Stimulated activated CD4-positive, alpha-beta T cell treated with anti-CD3 and anti-CD28 coated beads, Interleukin-15, amount 100 ng/mL, for 24 hours (primary cell): ENCODE results near the gene UMPS.
"Not testable (repeated sequence)": the region's sequence is repeated elsewhere in the genome, so short reads cannot be mapped to it uniquely, and the experiment has no call there.

Experiments
- DNase-seq: peaks from one replicate; pipeline ENCODE4 v3.0.0-alpha.2; 2020

The UMPS gene

DNA sequence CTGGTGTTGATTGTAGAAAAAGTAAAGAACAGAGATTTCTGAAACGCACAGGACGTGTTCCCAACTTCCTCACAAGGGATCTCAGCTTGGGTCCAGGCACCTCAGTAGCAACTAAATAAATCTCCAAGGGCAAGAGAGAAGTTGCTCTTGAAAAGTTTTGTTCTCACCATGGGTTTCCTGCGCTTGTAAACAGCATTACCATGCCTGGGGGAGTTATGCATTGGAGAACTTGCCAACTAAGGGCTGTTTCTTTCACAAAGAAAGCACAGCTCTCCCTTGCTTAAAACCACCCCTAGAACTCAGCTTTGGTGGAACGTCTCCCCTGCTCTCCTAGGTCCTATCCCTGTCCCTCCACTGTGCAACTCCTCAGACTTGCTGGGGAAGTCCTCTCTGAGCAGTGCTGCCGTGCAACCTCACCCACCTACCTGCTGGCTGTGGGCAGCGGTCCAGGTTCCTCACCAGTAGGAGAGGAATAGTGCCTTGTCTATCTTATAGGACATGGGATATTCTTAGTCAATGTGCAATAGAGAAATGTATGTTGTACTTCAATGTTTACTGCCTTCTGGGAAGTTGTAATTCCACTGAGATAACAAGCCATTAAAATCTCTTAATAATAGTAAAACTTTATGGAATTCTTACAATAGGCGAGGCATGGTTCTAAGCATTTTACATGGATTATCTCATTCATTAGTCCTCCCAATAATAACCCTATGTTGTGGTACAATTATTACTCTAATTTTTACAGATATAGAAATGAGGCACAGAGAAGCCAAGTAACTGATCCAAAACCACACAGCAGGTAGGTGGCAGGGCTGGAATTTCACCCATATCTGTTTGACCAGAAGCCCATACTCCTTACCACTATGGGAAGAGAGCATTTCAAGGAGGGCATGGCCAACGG, 51.5 kb downstream of the UMPS start:
- no peak for DNase-seq

DNA sequence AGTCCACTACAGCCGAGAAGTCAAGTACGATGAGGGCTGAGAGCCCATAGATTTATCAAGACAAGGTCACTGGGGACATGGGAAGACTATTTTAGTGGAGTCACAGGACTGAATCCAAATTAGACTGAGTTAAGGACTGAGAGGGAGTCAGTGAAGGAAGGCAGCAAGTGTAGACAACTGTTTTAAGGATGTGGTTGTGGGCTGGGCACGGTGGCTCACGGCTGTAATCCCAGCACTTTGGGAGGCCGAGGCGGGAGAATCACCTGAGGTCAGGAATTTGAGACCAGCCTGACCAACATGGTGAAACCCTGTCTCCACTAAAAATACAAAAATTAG, 52.1 kb downstream of the UMPS start:
- DNase-seq, result not testable (repeated sequence)

DNA sequence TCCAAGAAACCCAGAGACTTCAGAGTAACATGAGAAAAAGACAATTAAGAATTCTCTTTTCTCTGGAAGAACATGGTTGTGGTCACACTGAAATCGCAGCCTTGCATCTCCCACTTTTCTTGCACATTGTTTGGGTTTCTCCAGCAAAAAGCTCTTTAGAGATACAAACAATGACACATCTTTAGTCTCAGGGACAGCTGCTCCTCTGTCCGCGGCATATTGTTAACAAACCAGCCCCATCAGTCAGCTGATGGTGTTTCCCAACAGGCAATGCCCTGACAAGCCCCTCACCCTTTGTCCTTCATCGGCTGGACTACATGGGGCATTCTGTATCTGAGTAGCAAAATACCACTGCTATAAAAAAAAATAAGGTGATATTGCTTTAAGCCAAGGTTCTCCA, 53.4 kb downstream of the UMPS start:
- no peak for DNase-seq

DNA sequence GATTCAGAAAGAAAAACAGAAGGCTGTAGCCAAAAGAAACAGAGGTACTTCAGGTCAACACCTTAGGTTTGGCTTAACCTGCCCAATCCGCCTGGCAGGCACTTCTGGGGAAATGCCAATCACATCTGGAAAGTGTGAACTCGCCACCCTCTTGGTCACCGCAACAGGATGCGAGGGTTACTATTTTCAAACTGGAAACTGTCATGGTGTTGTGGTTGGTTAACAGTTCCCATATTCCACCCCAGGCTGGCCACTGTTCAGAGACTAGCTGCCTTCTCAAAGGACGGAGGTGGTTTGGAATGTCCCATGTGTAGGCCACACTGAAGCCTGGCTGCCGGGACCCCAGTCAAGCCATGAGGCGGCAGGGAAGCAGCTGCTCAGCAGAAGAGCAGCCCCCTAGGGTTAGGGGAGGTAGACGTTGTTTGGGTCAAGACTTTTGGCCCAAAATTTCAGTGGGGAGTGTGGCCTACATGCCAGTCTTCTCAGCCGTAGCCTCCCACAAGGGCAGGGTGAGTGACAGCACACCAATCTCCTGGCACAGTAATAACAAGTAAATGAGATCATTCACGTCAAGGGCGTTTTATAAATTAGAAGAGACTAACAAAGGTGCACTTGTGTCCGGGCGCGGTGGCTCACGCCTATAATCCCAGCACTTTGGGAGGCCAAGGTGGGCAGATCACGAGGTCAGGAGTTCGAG, 54.6 kb downstream of the UMPS start:
- no peak for DNase-seq

GRCh38 chr3:124785973-124786372, 55.7 kb downstream of the UMPS start:
- DNase-seq, result no peak

- DNase-seq, result no peak
Measured at GRCh38 chr3:124786511-124787241, 56.4 kb downstream of the UMPS start.

- no peak for DNase-seq
Measured at GRCh38 chr3:124787476-124788195, 57.4 kb downstream of the UMPS start.

GRCh38 chr3:124788254-124788745, 58.0 kb downstream of the UMPS start:
- no peak for DNase-seq

DNA sequence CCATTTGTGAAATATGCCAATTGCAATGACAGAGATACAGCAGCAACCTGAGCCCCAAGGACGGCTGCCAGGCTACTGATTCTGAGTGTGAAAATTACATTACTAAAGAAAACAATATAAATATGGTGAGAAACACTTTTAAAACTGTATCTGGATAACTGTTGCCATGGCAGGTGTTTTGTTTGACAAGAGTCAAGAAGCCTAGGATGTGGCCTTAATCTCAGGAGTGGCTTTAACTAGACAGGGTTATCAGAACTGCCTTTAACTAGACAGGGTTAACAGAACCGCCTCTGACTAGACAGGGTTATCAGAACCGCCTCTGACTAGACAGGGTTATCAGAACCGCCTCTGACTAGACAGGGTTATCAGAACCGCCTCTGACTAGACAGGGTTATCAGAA, 58.9 kb downstream of the UMPS start:
- DNase-seq, result not testable (repeated sequence)

GRCh38 chr3:124791142-124791541, 60.9 kb downstream of the UMPS start:
- DNase-seq, result no peak

DNA sequence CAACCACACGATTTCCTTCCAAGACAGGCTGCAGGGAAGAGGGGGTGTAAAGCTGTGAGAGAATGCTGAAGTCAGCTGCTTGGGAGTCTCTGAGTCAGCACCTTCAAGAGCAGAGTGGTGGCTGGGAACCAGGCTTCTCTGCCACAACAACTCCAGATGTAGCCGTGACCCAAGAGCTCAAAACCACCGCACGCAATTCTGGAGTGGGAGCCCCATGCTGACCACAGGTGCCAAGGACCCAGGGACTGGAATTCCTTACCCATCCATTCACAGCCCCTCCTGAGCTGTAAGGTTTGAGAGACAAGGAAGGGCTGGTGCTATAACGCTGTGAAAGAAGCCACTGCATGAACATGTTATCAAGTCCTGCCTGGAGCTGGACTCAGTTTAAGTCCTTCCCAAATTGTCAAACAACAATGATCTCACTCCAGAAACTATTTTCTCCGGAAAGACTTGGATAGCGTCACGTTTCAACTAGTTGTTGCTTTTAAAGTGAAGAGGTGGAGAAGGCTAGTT, 61.4 kb downstream of the UMPS start:
- DNase-seq, result no peak

DNA sequence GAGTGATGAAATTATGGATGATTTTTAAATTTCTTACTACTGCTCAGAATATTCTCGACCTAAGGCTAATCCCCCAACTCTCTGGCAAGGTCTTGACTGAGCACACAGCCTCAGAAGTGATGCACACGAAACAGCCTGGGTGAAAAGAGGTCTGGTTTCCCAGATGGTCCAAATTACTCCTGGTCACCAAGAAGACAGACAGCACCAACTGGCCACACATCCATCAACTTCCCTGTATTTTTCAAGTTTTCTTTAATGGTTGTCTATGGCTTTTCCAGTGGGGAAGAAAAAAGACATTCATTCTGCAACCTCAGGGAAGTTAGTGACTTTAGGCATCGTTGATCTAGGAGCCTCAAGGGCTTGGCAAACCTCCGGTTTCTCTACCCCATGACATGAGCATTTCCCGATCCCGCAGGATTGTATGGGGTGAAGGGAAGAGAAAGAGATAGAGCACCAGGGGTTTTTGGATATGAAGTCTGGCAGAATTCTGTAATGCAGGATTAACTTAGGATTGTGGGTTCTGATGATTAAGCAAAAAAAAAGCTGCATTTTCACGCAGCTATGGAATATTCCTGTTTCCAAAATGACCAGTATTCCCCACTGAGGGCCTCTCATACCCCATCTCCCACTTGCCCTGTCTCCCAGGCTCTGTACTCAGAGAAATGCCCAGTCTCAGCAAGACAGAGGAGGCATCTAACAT, 62.2 kb downstream of the UMPS start:
- DNase-seq, result no peak

DNA sequence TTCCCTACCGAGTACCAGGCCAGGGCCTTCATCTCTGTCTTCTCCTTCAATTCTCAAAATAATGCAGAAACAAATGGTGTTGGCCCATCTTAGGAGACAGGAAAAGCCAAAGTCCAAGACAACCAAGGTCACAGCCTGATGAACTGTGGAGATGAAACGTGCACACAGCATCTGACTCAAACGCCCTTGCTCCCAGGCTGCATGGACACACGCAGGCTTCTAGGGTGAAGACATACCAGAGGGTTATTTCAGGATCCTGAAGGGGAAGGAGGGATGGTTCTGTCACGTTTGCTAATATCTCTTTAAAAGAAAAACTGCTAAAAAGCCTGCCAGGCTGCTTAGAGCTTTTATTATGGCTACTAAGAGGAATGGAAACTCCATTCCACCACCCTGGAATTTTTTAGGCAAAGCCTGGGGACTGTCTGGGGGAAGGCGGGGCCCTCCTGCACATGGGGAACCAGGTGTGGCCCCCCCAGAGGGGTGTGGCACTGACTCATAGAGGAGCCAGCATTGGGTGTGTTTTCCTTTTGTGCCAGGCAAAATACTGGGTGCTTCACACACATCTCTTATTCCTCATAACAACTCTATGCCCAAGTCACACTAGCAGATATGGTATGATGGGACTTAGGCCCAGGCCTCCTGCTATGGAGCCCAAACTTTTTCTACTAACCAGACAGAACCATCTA, 62.9 kb downstream of the UMPS start:
- DNase-seq, result no peak

DNA sequence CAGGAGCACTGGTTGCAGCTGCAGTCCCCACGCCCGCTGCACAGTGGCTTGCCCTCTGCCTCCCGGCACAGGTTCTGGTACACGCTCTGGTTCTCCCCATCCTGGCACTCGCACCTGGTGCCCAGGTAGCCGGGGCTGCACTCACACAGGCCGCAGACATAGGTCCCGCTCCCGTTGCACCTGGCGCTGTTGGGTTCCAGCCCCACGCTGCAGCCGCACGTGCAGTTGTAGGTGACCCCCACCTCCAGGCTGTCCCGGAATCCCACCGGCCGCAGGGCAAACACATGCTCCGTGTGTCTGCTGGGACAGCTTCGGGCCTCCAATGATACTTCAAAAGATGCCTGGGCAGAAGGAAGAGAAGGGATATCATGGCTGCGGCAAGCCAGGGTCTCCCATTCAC, 66.2 kb downstream of the UMPS start:
- DNase-seq, result no peak

GRCh38 chr3:124797426-124797945, 67.2 kb downstream of the UMPS start:
- DNase-seq, result no peak
